Measurements from ENCODE around the gene CAMK1.

CAMK1 gene

DNA sequence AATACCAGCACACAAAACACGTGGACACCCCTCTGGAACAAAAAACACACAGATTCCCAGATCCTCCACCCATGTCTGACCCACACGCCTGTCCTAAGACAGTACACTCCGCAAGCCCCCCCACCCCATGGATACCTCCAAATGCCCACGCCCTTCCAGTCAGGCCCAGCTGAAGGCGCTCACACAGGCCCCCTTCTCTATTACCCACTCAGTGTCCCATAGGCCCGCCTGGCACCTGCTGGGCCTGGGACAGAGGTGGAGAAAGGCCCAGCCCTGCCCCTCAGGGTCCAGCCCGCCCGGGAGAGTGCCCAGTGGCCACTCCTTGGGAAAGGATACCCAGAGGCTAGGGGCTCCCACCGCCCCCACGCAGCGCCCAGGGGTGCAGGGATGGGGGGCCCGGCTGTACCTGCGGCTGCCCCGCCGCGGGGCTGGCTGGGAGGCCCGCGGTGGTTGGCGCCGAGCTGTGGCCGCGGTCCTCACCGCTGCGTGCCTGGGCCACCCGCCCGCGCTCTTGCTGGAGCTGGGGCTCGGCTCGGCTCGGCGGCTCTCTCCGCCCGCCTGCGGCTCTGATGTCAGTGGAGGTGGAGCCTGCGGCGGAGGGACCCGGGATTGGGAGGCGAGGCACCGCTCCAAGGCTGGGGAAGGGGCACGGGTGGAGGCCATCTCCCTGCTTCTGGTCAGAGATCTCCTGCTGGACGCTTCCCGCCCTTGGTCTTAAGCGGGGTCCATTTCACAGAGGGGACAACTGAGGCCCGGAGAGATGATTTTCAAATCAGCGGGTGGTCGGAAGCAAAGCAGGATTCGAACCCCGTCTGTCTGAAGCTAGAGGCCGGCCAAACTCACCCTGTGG is at the start of gene CAMK1:
CAMK1 (minus strand) TSS at position 522 of the 850 bp plus-strand sequence. CDS start 2,198 bp downstream, outside the sequence.
- DNase-seq (ENCODE audit: low read depth in 2 of 2): peak; percentile 50 to 56

DNA sequence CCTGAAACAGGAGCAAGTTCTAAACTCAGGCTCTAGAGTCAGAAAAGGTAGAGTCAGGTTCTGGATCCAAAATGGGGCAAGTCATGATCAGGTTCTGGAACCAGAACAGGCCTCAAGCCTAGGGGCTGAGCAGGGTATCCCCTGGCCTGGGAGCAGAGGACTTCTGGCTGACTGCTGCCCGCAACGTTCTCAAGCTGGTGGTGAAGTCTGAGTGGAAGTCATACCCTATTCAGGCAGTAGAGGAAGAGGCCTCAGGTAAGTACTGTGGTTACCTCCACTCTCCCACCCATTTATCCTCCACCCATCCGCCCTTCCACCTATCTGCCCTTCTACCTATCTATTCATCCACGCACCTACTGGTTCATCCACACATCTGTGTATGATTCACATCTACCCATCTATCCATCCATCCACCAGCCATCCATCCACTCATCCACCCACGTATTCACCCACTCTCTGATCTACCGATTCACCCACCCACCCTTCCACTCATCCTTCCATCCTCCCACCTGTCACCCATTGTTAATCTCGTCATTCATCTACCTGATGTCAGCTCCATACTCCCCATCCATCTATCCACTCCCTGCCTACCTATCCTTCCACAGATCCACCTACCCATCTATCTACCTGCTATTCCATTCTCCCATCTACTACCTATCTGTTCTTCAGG is 49.1 kb upstream of the CAMK1 start:
- no peak for DNase-seq (ENCODE audit: low read depth in 2 of 2)

- DNase-seq (ENCODE audit: low read depth in 2 of 2): no peak
These were observed 47.7 kb upstream of the CAMK1 start for GRCh38 chr3:9817436-9817835.

GRCh38 chr3:9815986-9816385 is 46.2 kb upstream of the CAMK1 start:
- DNase-seq (ENCODE audit: low read depth in 2 of 2): no peak

DNA sequence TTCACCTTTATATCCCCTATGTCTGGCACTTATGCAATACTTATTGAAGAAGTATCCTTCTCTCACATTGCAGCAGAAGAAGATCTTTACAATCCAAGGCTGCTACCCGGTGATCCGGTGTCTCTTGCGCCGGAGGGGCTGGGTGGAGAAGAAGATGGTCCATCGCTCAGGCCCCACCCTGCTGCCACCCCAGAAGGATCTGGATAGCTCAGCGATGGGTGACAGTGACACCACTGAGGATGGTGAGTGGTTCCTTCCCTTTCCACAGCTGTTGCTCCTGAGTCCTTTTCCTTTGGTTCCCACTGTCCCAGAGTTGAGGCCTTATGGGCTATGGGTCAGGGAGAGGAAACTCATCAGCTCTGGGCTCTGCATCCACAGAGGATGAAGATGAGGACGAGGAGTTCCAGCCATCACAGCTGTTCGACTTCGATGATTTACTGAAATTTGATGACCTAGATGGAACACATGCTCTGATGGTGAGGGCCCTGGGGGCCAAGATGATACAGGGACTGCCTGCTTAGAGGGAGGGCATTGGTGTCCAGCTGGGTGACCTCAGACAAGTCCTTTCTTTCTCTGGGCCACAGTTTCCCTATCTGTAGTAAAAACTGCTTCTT is 43.2 kb upstream of the CAMK1 start:
- no peak for DNase-seq (ENCODE audit: low read depth in 2 of 2)

- no peak for DNase-seq (ENCODE audit: low read depth in 2 of 2)
These were observed 41.1 kb upstream of the CAMK1 start for GRCh38 chr3:9810846-9811245.

DNA sequence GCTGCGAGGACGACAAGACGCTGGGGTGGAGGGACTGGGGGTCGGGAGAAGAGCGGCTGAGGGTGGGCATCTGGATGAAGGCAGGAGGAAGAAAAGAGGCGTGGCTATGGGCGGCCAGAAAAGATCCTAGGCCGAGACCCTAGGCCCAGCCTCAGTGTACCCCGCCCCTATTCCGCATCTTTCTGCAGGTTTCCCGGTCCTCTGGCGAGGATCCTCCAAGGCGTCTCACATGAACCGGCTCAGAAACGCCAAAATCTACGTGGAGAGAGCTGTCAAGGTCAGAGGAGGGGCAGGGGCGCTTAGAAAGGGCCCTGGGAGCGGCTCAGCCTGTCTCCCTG is 40.7 kb upstream of the CAMK1 start:
- DNase-seq (ENCODE audit: low read depth in 2 of 2): no peak

DNA sequence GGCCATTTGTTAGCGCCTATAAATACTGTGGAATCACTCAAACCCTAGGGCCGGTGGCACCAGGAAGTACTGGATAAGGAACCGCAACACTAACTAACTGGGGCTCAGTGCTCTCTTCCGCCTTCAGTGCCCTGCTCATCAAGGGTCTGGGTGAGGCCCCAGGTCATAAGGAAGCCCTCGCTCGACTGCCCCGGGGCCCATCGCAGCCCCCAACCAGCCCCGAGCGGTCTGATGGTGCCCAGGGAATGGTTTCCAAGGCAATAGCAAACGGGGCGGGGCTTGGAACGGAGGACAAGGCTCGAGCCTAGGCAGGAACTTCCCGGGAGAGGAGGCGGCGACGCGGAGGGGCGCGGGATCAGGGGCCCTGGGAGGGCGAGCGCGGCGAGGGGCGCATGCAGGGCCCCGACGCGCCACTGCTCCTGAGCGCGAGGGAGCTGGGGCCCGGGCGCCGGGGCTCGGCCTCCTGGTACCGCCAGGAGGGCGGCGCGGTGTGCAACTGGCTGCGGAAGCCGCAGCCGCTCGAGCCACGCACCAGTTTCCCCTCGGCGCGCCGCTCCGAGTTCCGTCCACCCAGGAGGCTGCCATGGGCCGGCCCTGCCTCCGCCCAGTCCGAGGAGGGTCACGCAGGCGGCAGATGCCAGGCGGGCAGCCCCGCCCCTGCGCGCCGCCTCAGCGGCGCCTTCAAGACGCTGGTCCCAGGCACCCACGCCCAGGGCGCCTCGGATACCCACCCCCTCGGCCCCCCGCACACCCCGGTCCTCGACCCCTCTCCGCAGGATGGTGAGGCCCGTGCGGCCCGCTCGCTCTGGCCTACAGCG is 40.1 kb upstream of the CAMK1 start, which contains the start of gene TTLL3:
TTLL3 (plus strand) TSS at position 648 of the 818 bp plus-strand sequence. CDS start 400 bp downstream, outside the sequence.
- DNase-seq (ENCODE audit: low read depth in 2 of 2): peak in 1 of 2 donors; percentile 40

- no peak for DNase-seq (ENCODE audit: low read depth in 2 of 2)
These were observed 39.5 kb upstream of the CAMK1 start for GRCh38 chr3:9809239-9809614.

DNA sequence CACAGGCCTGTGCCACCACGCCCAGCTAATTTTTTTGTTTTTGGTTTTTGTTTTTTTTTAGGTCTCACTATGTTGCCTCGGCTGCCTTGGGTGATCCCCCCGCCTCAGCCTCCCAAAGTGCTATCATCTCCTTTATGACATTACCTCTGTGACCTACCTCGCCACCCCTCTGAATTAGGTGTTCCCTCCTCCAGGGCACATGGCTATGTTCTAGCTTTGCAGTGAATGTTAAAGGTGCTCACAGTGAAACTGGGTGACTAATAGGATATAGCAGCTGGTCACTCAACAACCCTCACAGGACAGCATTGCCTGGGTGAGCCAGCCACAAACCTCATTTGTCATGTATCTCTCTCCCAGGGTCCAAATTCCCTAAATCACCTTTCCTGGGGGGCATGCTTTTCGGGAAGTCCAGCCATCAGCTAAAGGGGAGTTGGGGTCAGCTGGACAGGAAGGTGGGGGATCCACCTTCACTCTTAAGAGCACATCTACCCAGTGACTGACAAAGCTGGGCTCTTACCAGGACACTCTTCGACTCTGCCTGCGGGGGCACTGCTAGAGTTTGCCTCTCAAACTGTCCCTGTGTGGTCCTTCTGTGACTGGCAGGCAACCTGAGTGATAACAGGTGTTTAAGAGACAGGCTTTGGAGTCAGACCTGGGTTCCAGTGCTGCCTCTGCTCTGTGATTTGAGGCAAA is 38.7 kb upstream of the CAMK1 start:
- peak; percentile 25 to 30 for DNase-seq (ENCODE audit: low read depth in 2 of 2)

DNA sequence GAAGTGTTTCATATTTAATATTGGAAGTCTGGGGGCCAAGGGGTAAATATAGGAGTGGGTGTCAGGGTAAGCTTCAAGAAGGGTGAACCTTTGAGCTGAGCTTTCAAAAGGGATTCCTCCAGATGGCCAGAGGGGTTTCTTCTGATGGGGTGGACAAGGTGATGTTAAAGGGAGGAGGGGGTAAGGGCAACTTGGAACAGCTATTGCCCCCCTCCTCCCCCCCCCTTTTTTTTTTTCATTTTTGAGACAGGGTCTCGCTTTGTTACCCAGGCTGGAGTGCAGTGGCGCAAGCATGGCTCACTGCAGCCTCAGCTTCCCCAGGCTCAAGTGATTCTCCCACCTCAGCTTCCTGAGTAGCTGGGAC is 38.2 kb upstream of the CAMK1 start:
- DNase-seq (ENCODE audit: low read depth in 2 of 2): no peak

DNA sequence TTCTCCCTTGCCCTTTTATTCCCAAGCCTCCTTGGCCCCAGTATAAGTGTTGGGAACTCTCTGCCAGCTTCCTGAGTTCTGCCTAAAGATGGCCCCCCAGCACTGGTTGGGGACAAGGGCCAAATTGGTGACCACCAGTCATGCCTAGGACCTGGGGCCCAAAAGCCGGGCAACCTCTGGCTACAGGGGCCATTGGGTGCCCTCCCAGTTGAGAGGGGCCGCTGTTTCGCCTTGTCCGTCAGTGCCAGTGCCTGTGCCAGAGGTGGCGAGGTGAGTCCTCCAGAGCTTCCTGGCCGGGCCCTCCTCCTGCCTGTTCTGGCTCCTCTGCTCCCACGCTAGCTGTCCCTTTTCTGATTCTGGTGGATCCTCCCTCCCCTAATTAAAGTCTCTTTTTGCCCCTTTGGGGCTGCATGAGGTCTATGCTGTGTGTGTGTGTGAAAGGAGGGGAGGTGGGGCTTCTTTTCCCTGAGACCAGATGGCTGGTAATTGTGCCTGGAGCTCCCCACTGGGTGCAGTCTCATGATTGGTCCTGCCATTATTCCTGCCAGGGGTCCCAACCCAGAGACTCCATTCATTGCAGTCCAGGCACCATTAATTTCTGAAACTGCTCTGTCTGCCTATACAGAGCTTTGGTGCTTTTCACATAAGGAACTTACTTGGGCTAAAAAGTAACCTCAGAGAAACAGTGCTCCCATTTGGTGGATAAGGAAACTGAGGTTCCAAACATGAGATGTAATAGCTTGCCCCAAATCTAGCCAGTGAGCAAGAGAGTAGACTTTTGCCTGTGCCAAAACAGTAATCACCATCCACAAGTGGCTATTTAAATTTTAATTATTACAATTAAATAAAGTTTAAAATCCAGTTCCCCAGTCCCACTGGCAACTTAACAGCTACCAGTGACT is 37.2 kb upstream of the CAMK1 start:
- no peak for DNase-seq (ENCODE audit: low read depth in 2 of 2)

DNA sequence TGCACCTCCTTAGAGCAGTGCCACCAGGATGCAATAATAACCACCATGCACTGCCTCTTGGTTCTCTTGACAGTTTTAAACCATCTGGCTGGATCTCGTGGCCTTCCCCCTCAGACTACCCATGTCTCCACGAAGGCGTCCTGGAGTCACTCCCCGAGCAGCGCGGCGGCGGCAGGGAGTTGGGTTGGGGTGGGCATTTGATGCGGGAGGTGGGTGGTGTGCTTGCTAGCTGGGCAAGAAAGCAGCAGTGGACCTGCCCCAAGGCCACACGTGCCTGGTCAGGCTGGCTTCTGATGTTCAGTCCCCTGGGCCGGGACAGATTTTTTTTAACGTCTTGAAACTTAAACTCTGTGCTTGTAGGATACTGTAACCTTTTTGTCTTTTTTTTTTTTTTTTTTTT is 36.4 kb upstream of the CAMK1 start:
- DNase-seq (ENCODE audit: low read depth in 2 of 2): no peak

GRCh38 chr3:9804996-9805395 is 35.2 kb upstream of the CAMK1 start:
- DNase-seq (ENCODE audit: low read depth in 2 of 2): no peak

GRCh38 chr3:9803494-9803893 is 33.7 kb upstream of the CAMK1 start:
- no peak for DNase-seq (ENCODE audit: low read depth in 2 of 2)

DNA sequence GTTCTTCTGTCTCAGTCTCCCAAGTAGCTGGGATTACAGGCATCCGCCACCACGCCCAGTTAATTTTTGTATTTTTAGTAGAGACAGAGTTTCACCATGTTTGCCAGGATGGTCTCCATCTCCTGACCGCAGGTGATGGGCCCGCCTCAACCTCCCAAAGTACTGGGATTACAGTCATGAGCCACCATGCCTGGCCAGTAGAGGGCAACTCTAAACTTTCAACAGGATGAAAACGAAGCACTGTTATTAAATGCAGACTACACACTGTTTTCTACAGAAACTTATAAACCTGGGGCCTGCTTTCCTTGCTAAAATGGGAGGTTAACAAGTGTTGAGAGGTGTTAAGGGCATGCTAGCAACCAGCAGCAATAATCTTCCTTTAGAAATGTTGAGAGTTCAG is 30.8 kb upstream of the CAMK1 start:
- no peak for DNase-seq (ENCODE audit: low read depth in 2 of 2)

DNA sequence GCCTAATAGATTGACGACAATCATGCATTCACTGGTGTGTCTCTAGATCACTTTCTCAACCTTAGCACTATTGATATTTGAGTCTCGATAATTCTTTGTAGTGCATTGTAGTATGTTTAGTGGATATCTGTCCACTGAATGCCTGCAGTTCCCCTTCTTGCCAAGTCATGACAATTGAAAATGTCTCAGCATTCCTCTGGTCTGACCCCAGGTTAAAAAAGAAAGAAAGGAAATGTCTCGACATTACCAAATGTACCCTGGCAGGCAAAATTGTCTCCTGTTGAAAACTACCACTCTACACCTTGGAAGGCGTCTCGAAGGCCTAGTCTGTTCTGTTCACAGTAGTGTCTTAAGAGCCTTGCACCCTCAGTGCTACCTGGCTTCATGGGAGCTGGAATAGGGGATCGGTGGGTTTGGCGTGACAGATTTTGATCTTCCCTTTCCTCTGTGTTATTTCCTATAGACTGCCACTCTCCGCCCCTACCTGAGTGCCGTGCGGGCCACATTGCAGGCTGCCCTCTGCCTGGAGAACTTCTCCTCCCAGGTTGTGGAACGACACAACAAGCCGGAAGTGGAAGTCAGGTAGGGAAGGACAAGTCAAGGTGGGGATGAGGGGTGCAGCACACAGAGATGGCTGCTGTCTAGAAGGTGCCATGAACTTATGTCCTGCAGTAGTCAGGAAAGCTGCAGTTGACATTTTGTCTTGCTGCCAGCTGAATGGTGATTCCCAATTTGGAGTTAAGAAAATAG is 27.6 kb upstream of the CAMK1 start:
- no peak for DNase-seq (ENCODE audit: low read depth in 2 of 2)

GRCh38 chr3:9795207-9795606 is 25.5 kb upstream of the CAMK1 start:
- no peak for DNase-seq (ENCODE audit: low read depth in 2 of 2)

GRCh38 chr3:9794400-9794799 is 24.7 kb upstream of the CAMK1 start:
- DNase-seq (ENCODE audit: low read depth in 2 of 2): no peak
